ENCODE measurements around the gene S100A12. TPM values are rescaled to one million over a fixed set of nuclear protein-coding genes. Genes with fewer than 3 reads are reported as not detected.

S100A12 gene
- total RNA-seq, 2 experiments from 2014 or later, result 4.0 to 5.5 TPM

- H3K27ac ChIP-seq (ENCODE audit: low read depth in 1 of 2, low read length in 2 of 2), result peak within 1 kb of the TSS in 1 of 2 donors; percentile 22
- DNase-seq, result no peak
- peaks cover 22% of the 10 kb centered on the region for H3K4me1 ChIP-seq (ENCODE audit: insufficient read depth, low read length)
- Mint-ChIP-seq H3K4me1 (ENCODE audit: low read depth) (peaks cover 24% of the 10 kb centered on the region), H3K36me3 (ENCODE audit: low read depth) (no peaks in the 10 kb centered on the region), H3K27ac (no peak within 1 kb of the TSS), H3K27me3 (no peaks in the 10 kb centered on the region), H3K9me3 (no peaks in the 10 kb centered on the region), H3K4me3 (peak within 1 kb of the TSS; percentile 45)
- ChIA-PET POLR2A (interaction anchor here (1.2 kb wide), 1 partner anchor 16 kb away, joined by 3 read pairs; no protein-coding TSS in a partner anchor), CTCF (no interaction called here)
- ATAC-seq (ENCODE audit: poor library complexity), result no peak
- intact Hi-C loops (cut with DNase I, micrococcal nuclease), result loop anchor here in 1 of 2 experiments (10.0 kb wide), 1 partner anchor 387 kb away; no protein-coding TSS in a partner anchor
- no peaks in the 10 kb centered on the region for H3K36me3 ChIP-seq (ENCODE audit: insufficient read depth, low read length)
- TF ChIP-seq CTCF (IDR thresholded peaks at IDR 0.05), result no peak
- H3K4me3 ChIP-seq (ENCODE audit: low read length), result peak within 1 kb of the TSS; percentile 33
- no peaks in the 10 kb centered on the region for H3K27me3 ChIP-seq (ENCODE audit: control insufficient read depth in 1 of 2, insufficient read depth in 2 of 2, low read length in 2 of 2)
- no peaks in the 10 kb centered on the region for H3K9me3 ChIP-seq (ENCODE audit: control insufficient read depth in 1 of 2, insufficient read depth in 1 of 2, low read length in 2 of 2)
Observed at GRCh38 chr1:153357853-153358690, 17.3 kb downstream of the S100A12 start, which contains the start of gene S100A9. S100A9 (plus strand) TSS chr1:153357854; CDS start chr1:153358284, 430 bp downstream.

- TF ChIP-seq CTCF (IDR thresholded peaks at IDR 0.05), result no peak
- no peaks in the 10 kb centered on the region for H3K27me3 ChIP-seq (ENCODE audit: control insufficient read depth in 1 of 2, insufficient read depth in 2 of 2, low read length in 2 of 2)
- Mint-ChIP-seq H3K4me1 (ENCODE audit: low read depth) (peaks cover 24% of the 10 kb centered on the region), H3K36me3 (ENCODE audit: low read depth) (no peaks in the 10 kb centered on the region), H3K27me3 (no peaks in the 10 kb centered on the region), H3K27ac (no peak overlapping the region), H3K9me3 (no peaks in the 10 kb centered on the region), H3K4me3 (peak overlapping the region; percentile 45)
- no peaks in the 10 kb centered on the region for H3K36me3 ChIP-seq (ENCODE audit: insufficient read depth, low read length)
- peak in 4 of 14 experiments; percentile 29 to 55 (median 44) for DNase-seq
- intact Hi-C loops (cut with DNase I, micrococcal nuclease), result loop anchor here in 1 of 2 experiments (10.0 kb wide), 1 partner anchor 388 kb away; no protein-coding TSS in a partner anchor
- H3K4me1 ChIP-seq (ENCODE audit: insufficient read depth, low read length), result peaks cover 22% of the 10 kb centered on the region
- H3K4me3 ChIP-seq (ENCODE audit: low read length), result peak overlapping the region; percentile 33
- ATAC-seq (ENCODE audit: poor library complexity), result no peak
- H3K27ac ChIP-seq (ENCODE audit: low read depth in 1 of 2, low read length in 2 of 2), result peak overlapping the region in 1 of 2 donors; percentile 22
- POLR2A ChIA-PET, result interaction anchor here (1.2 kb wide), 1 partner anchor 15 kb away, joined by 3 read pairs; no protein-coding TSS in a partner anchor
- no peaks in the 10 kb centered on the region for H3K9me3 ChIP-seq (ENCODE audit: control insufficient read depth in 1 of 2, insufficient read depth in 1 of 2, low read length in 2 of 2)
- CTCF ChIA-PET, result no interaction called here
Observed at GRCh38 chr1:153357076-153357852, 18.2 kb downstream of the S100A12 start.

GRCh38 chr1:153356392-153357075 lies 18.9 kb downstream of the S100A12 start:
- H3K9me3 ChIP-seq (ENCODE audit: control insufficient read depth in 1 of 2, insufficient read depth in 1 of 2, low read length in 2 of 2), result no peaks in the 10 kb centered on the region
- DNase-seq (no peak), ATAC-seq (ENCODE audit: poor library complexity) (no peak)
- H3K27ac ChIP-seq (ENCODE audit: low read depth in 1 of 2, low read length in 2 of 2), result no peak overlapping the region
- H3K27ac Mint-ChIP-seq, result no peak overlapping the region
- intact Hi-C loops (cut with DNase I, micrococcal nuclease), result loop anchor here in 1 of 2 experiments (10.0 kb wide), 1 partner anchor 388 kb away; no protein-coding TSS in a partner anchor
- no peak for TF ChIP-seq CTCF (IDR thresholded peaks at IDR 0.05)
- CTCF ChIA-PET, result no interaction called here
- no peaks in the 10 kb centered on the region for H3K36me3 Mint-ChIP-seq (ENCODE audit: low read depth)
- no peaks in the 10 kb centered on the region for H3K27me3 Mint-ChIP-seq
- no peaks in the 10 kb centered on the region for H3K9me3 Mint-ChIP-seq
- peaks cover 22% of the 10 kb centered on the region for H3K4me1 ChIP-seq (ENCODE audit: insufficient read depth, low read length)
- no peaks in the 10 kb centered on the region for H3K36me3 ChIP-seq (ENCODE audit: insufficient read depth, low read length)
- no peak overlapping the region for H3K4me3 Mint-ChIP-seq
- POLR2A ChIA-PET, result no interaction called here
- H3K4me3 ChIP-seq (ENCODE audit: low read length), result no peak overlapping the region
- no peaks in the 10 kb centered on the region for H3K27me3 ChIP-seq (ENCODE audit: control insufficient read depth in 1 of 2, insufficient read depth in 2 of 2, low read length in 2 of 2)
- peaks cover 24% of the 10 kb centered on the region for H3K4me1 Mint-ChIP-seq (ENCODE audit: low read depth)

Data from CD4-positive, alpha-beta T cell (primary cell).